H1 (cell line): Measurements from ENCODE around the gene SLC22A23. TPM values are rescaled to one million over a fixed set of nuclear protein-coding genes. Genes with fewer than 3 reads are reported as not detected.

Experiments
- CTCF ChIA-PET: fragments of 300-600 bp; sonication (Branson Sonifier 250); formaldehyde crosslinking; loops from one replicate; lab custom pipeline; 2021; ENCODE audit not compliant: partially characterized antibody; lab: Charles Lee
- POLR2A ChIA-PET: fragments of 300-600 bp; sonication (Branson Sonifier 250); formaldehyde crosslinking; loops from one replicate; lab custom pipeline; 2021; ENCODE audit warnings: inconsistent platforms; ENCODE audit not compliant: partially characterized antibody; lab: Charles Lee
- DNase-seq, 2 experiments: peaks; one replicate each; pipeline versions ENCODE4 v3.0.0 to v3.0.0-alpha.2; 2010 to 2022; ENCODE audit warnings: low spot score in 2 of 2, low read depth in 1 of 2, mixed read lengths in 1 of 2
- FAIRE-seq: peaks from 2 replicates; lab custom pipeline; 2011; peaks lifted over from hg19 to GRCh38; lab: Jason Lieb, UNC
- H2AFZ ChIP-seq: 2 replicates; pipeline ENCODE4 v1.8.1; 2012; ENCODE audit warnings: low read length, inconsistent platforms
- H2AK5ac ChIP-seq: 2 replicates; pipeline ENCODE4 v1.6.1; 2013; ENCODE audit warnings: low read depth, low read length
- H2BK120ac ChIP-seq: replicated peaks from 2 replicates; pipeline ENCODE3; 2013; ENCODE audit warnings: low read depth, low read length, inconsistent platforms
- H2BK12ac ChIP-seq: 2 replicates; pipeline ENCODE4 v1.6.1; 2013; ENCODE audit warnings: low read depth, low read length
- H2BK15ac ChIP-seq: 2 replicates; pipeline ENCODE4 v1.6.1; 2013; ENCODE audit warnings: low read length
- H2BK20ac ChIP-seq: 2 replicates; pipeline ENCODE4 v1.6.1; 2013; ENCODE audit warnings: low read length
- H2BK5ac ChIP-seq: 2 replicates; pipeline ENCODE4 v1.6.1; 2013; ENCODE audit warnings: low read depth, low read length
- H3K14ac ChIP-seq: 2 replicates; pipeline ENCODE4 v1.6.1; 2013; ENCODE audit warnings: inconsistent platforms; ENCODE audit not compliant: insufficient read length
- H3K18ac ChIP-seq: 2 replicates; pipeline ENCODE4 v1.6.1; 2013; ENCODE audit warnings: low read length; ENCODE audit errors: extremely low read depth
- H3K23ac ChIP-seq: 2 replicates; pipeline ENCODE4 v1.6.1; 2013; ENCODE audit warnings: inconsistent platforms; ENCODE audit not compliant: insufficient read length
- H3K23me2 ChIP-seq: 2 replicates; pipeline ENCODE4 v1.6.1; 2013; ENCODE audit warnings: low read depth, low read length
- H3K27ac ChIP-seq: 2 replicates; pipeline ENCODE4 v1.6.1; 2011; ENCODE audit warnings: low read depth, low read length, inconsistent platforms
- H3K27me3 ChIP-seq, 4 experiments: replicated peaks in 1 of 4; 1 replicate in 1 of 4; 2 replicates in 3 of 4; pipeline versions ENCODE4 v1.6.1 to v1.8.1; 2011 to 2013; ENCODE audit warnings: low read length in 3 of 4, mild to moderate bottlenecking in 3 of 4, inconsistent platforms in 2 of 4, mixed read lengths in 2 of 4, moderate library complexity in 1 of 4; ENCODE audit not compliant: control insufficient read depth in 3 of 4, insufficient read depth in 3 of 4; ENCODE audit errors: extremely low read depth in 1 of 4
- H3K36me3 ChIP-seq, 4 experiments: 2 replicates each; pipeline versions ENCODE4 v1.6.1 to v1.8.1; 2011 to 2013; ENCODE audit warnings: mild to moderate bottlenecking in 4 of 4, low read length in 3 of 4, moderate library complexity in 2 of 4, control low read depth in 1 of 4, inconsistent platforms in 1 of 4; ENCODE audit not compliant: insufficient read depth in 4 of 4, control insufficient read depth in 2 of 4
- H3K4ac ChIP-seq: replicated peaks from 2 replicates; pipeline ENCODE3; 2013; ENCODE audit warnings: low read length, low read depth, mixed read lengths, inconsistent platforms; ENCODE audit not compliant: insufficient read length
- H3K4me1 ChIP-seq, 4 experiments: replicated peaks in 1 of 4; 1 replicate in 1 of 4; 2 replicates in 3 of 4; pipeline versions ENCODE4 v1.6.1 to v1.8.1; 2011 to 2013; ENCODE audit warnings: low read length in 3 of 4, inconsistent platforms in 2 of 4, mixed read lengths in 1 of 4; ENCODE audit not compliant: insufficient read depth in 4 of 4, control insufficient read depth in 3 of 4
- H3K4me2 ChIP-seq, 2 experiments: 2 replicates each; pipeline versions ENCODE4 v1.6.1 to v1.8.1; 2011 to 2013; ENCODE audit warnings: low read depth in 2 of 2, low read length in 2 of 2, control low read depth in 1 of 2, inconsistent platforms in 1 of 2, mild to moderate bottlenecking in 1 of 2; ENCODE audit not compliant: insufficient read depth in 1 of 2
- H3K4me3 ChIP-seq, 4 experiments: fragments of 200-600, 300-600 bp in 1 of 4; sonication (generic), shearing (Covaris generic), sonication (Bioruptor Twin) in 1 of 4; 2 replicates each; pipeline versions ENCODE4 v1.5.1 to v1.8.1; 2011 to 2016; ENCODE audit warnings: low read length in 4 of 4, low read depth in 3 of 4, control low read depth in 2 of 4, inconsistent platforms in 2 of 4, mild to moderate bottlenecking in 2 of 4, mixed read lengths in 1 of 4, moderate library complexity in 1 of 4; ENCODE audit not compliant: insufficient read depth in 2 of 4; ENCODE audit errors: extremely low read depth in 1 of 4
- H3K56ac ChIP-seq: replicated peaks from 2 replicates; pipeline ENCODE3; 2013; ENCODE audit warnings: low read depth, mild to moderate bottlenecking, mixed read lengths, low read length, inconsistent platforms; ENCODE audit not compliant: insufficient read length
- H3K79me1 ChIP-seq: 2 replicates; pipeline ENCODE4 v1.6.1; 2013; ENCODE audit warnings: low read depth, low read length, control low read depth
- H3K79me2 ChIP-seq, 2 experiments: 2 replicates each; pipeline versions ENCODE4 v1.6.1 to v1.8.1; 2012 to 2013; ENCODE audit warnings: low read length in 2 of 2, mild to moderate bottlenecking in 2 of 2, inconsistent platforms in 1 of 2; ENCODE audit not compliant: insufficient read depth in 2 of 2, control insufficient read depth in 1 of 2
- H3K9ac ChIP-seq, 4 experiments: replicated peaks in 1 of 4; 1 replicate in 1 of 4; 2 replicates in 3 of 4; pipeline versions ENCODE4 v1.6.1 to v1.8.1; 2011 to 2013; ENCODE audit warnings: low read depth in 3 of 4, low read length in 3 of 4, control low read depth in 2 of 4, mild to moderate bottlenecking in 2 of 4, moderate library complexity in 2 of 4, inconsistent platforms in 1 of 4; ENCODE audit errors: extremely low read depth in 1 of 4
- H3K9me3 ChIP-seq, 2 experiments: 2 replicates each; pipeline versions ENCODE4 v1.6.1 to v1.8.1; 2012 to 2013; ENCODE audit warnings: mild to moderate bottlenecking in 2 of 2, moderate library complexity in 2 of 2, control low read depth in 1 of 2, inconsistent platforms in 1 of 2, low read depth in 1 of 2, low read length in 1 of 2, mixed read lengths in 1 of 2; ENCODE audit not compliant: insufficient read depth in 2 of 2
- H4K20me1 ChIP-seq, 2 experiments: replicated peaks in 1 of 2; 2 replicates each; pipeline versions ENCODE3 to v1.8.1; 2011 to 2013; ENCODE audit warnings: inconsistent platforms in 2 of 2, low read length in 2 of 2, mild to moderate bottlenecking in 1 of 2; ENCODE audit not compliant: insufficient read depth in 2 of 2, control insufficient read depth in 1 of 2
- H4K5ac ChIP-seq: 2 replicates; pipeline ENCODE4 v1.6.1; 2013; ENCODE audit warnings: low read length, low read depth, mixed read lengths, inconsistent platforms; ENCODE audit not compliant: insufficient read length
- H4K8ac ChIP-seq: 2 replicates; pipeline ENCODE4 v1.8.0; 2013; ENCODE audit warnings: mild to moderate bottlenecking, moderate library complexity, low read length, inconsistent platforms; ENCODE audit not compliant: insufficient read depth; ENCODE audit errors: extremely low read depth
- H4K91ac ChIP-seq: replicated peaks from 2 replicates; pipeline ENCODE3; 2013; ENCODE audit warnings: low read length, mixed read lengths, inconsistent platforms; ENCODE audit not compliant: insufficient read length
- CHD2 ChIP-seq: IDR thresholded peaks from 2 replicates; pipeline ENCODE4 v1.6.1; 2012; ENCODE audit warnings: low read length, improper control_type of control experiment
- JUN ChIP-seq: IDR thresholded peaks from 2 replicates; pipeline ENCODE4 v1.6.1; 2011; ENCODE audit warnings: low read depth, mild to moderate bottlenecking, improper control_type of control experiment, low read length
- RFX5 ChIP-seq: IDR thresholded peaks from 2 replicates; pipeline ENCODE4 v1.6.1; 2011; ENCODE audit warnings: low read depth, low read length, improper control_type of control experiment, borderline replicate concordance
- RXRA ChIP-seq: IDR thresholded peaks from 2 replicates; pipeline ENCODE4 v1.6.1; 2011; ENCODE audit warnings: low read depth, mild to moderate bottlenecking, low read length, moderate library complexity; ENCODE audit not compliant: insufficient read depth
- SIX5 ChIP-seq: IDR thresholded peaks from 2 replicates; pipeline ENCODE4 v1.6.1; 2011; ENCODE audit warnings: mild to moderate bottlenecking, low read depth, low read length
- SP4 ChIP-seq: IDR thresholded peaks from 2 replicates; pipeline ENCODE4 v1.6.1; 2012; ENCODE audit warnings: low read length, inconsistent platforms
- TAF1 ChIP-seq: IDR thresholded peaks from 2 replicates; pipeline ENCODE4 v1.6.1; 2011; ENCODE audit warnings: mild to moderate bottlenecking, low read depth, low read length
- WGBS, 2 experiments: shearing (Covaris generic) in 1 of 2; methylation state at CpG; one replicate each; pipeline versions ENCODE4 v1.1.6 to v1.1.7; 2013 to 2015; ENCODE audit warnings: low lambda C conversion rate in 2 of 2, mixed read lengths in 2 of 2, inconsistent platforms in 1 of 2, low coverage in 1 of 2, missing lambda C conversion rate in 1 of 2; ENCODE audit not compliant: insufficient replicate concordance in 2 of 2, insufficient coverage in 1 of 2, insufficient read length in 1 of 2; ENCODE audit errors: extremely low coverage in 1 of 2, missing lambda C conversion rate in 1 of 2; 5-methylcytosine and 5-hydroxymethylcytosine counted together
- polyA plus RNA-seq, 7 experiments: library from polyadenylated mRNA; depleted of rRNA in 3 of 7; stranded (reverse) in 5 of 7; unstranded in 2 of 7; fragments of >200 nt in 5 of 7; fragments of 200-250 nt in 2 of 7; gene quantifications; 1 replicate in 5 of 7; 2 replicates in 1 of 7; 4 replicates in 1 of 7; pipeline versions ENCODE4 v1.2.1 to v1.2.3, GENCODE V29; 2011 to 2013; ENCODE audit warnings: missing spikeins in 2 of 7, mixed read lengths in 2 of 7
- total RNA-seq: library from RNA; stranded (reverse); fragmentation: NEBNext Ultra II Directional; extraction: Animal tissue kit (Norgen Biotek cat#: 25700); gene quantifications from 2 replicates; pipeline ENCODE4 v1.2.1, GENCODE V29; 2021
- TF ChIP-seq, protein P1 (sequence below), 3 experiments: IDR thresholded peaks; 1 replicate in 2 of 3; 2 replicates in 1 of 3; pipeline versions ENCODE4 v1.5.1 to v1.6.1; 2011; ENCODE audit warnings: low read length in 3 of 3, mild to moderate bottlenecking in 3 of 3, inconsistent platforms in 2 of 3, low read depth in 1 of 3, moderate library complexity in 1 of 3; ENCODE audit not compliant: insufficient read depth in 1 of 3; ENCODE audit errors: control extremely low read depth in 1 of 3

SLC22A23 gene
- total and polyA plus RNA-seq, 2 of the 8 experiments (the other 6 are each of a cell fraction or from before 2014, with no cell fraction given) = 9.9 to 38.4 TPM

DNA sequence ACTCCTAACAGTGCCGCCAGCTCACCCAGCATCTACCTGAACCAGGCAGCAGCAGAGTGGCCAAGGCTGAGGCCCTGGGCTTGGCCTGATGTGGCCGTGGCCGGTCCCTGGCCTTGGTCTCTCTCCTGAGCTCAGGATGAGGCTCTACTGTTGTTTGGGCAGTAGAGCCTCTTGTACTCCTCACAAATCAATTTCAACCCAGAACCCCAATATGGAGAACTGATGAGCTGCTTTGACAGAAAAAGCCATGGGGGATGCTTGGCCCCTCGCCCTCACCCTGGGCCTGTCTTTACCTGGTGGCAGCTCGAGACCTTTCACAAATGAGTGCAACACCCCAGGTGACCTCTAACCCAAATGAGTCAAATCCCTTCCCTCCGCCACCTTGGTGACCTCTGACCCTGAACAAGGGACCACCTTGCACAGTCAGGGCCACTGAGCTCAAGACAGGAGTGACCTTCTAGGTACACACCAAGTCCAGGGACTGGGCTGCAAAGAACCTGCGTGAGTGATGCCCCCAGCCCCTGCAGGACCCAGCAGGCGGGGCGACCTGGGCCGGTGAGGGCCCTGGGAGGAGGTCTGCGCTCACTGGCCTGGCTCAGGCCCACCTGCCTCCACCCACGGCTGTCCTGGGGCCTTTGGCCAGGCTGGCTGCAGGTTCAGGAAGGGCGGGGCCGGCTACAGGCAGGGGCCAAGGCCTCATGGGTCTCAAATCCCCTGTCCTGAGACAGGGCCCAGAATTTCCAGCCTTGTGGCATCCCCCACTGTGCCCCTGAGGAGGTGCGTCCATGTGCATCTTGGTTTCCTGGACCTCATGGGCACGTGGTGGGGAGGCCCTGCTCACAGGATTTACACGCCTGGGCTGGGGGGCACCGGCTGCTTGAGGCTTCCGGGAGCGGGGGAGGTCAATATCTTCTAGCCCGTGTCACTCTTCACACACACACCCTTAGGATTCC lies 167.9 kb downstream of the SLC22A23 start:
- Histone ChIP-seq H3K56ac (no peak overlapping the region), H4K8ac (peak overlapping the region; percentile 9; the same call in 1 of the 2 replicates), H2BK120ac (no peak overlapping the region), H3K4me2 (no peak overlapping the region), H4K5ac (no peak overlapping the region), H3K4ac (no peak overlapping the region), H3K4me3 (no peak overlapping the region), H3K14ac (no peak overlapping the region), H2BK15ac (no peak overlapping the region), H3K27ac (no peak overlapping the region), H2AK5ac (no peak overlapping the region), H2BK5ac (no peak overlapping the region), H3K18ac (no peak overlapping the region), H3K23me2 (no peaks in the 10 kb centered on the region), H2BK12ac (no peak overlapping the region), H3K27me3 (no peaks in the 10 kb centered on the region), H2AFZ (no peak overlapping the region), H3K9me3 (no peaks in the 10 kb centered on the region), H4K20me1 (no peaks in the 10 kb centered on the region), H3K79me1 (no peaks in the 10 kb centered on the region), H2BK20ac (no peak overlapping the region), H3K4me1 (no peaks in the 10 kb centered on the region; a peak in 1 of 7 replicates), H3K36me3 (peaks cover 0 to 8% (median 0%) of the 10 kb centered on the region in 4 experiments; a peak in 2 of 8 replicates), H3K79me2 (no peaks in the 10 kb centered on the region), H3K23ac (no peak overlapping the region), H4K91ac (no peak overlapping the region), H3K9ac (no peak overlapping the region)
- no peak for FAIRE-seq
- 92% methylated on average over 20 of the region's 21 CpGs; no CpG with 5 or more reads in 1 of the 2 experiments for WGBS, 2 experiments
- POLR2A ChIA-PET = interaction anchor here (0.6 kb wide), 1 partner anchor 164 kb away, joined by 3 read pairs; no protein-coding TSS in a partner anchor
- DNase-seq = no peak
- CTCF ChIA-PET = interaction anchor here (0.7 to 2.7 kb wide), 6 partner anchors 9 to 444 kb away, joined by 3 to 17 read pairs (median 4); no protein-coding TSS in a partner anchor
- TF ChIP-seq SIX5 = no peak
- no peak for TF ChIP-seq RFX5
- no peak for TF ChIP-seq JUN
- no peak for TF ChIP-seq CHD2
- TF ChIP-seq, protein P1, sequence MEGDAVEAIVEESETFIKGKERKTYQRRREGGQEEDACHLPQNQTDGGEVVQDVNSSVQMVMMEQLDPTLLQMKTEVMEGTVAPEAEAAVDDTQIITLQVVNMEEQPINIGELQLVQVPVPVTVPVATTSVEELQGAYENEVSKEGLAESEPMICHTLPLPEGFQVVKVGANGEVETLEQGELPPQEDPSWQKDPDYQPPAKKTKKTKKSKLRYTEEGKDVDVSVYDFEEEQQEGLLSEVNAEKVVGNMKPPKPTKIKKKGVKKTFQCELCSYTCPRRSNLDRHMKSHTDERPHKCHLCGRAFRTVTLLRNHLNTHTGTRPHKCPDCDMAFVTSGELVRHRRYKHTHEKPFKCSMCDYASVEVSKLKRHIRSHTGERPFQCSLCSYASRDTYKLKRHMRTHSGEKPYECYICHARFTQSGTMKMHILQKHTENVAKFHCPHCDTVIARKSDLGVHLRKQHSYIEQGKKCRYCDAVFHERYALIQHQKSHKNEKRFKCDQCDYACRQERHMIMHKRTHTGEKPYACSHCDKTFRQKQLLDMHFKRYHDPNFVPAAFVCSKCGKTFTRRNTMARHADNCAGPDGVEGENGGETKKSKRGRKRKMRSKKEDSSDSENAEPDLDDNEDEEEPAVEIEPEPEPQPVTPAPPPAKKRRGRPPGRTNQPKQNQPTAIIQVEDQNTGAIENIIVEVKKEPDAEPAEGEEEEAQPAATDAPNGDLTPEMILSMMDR (IDR thresholded peaks at IDR 0.05; ENCODE audit: control extremely low read depth in 1 of 3, insufficient read depth in 1 of 3, low read depth in 1 of 3, low read length in 3 of 3) = no peak
- TF ChIP-seq TAF1 = no peak
- no peak for TF ChIP-seq RXRA
- TF ChIP-seq SP4 = no peak
